Body of pancreas (tissue), 4 donors: ENCODE measurements around the gene TMEM182. TPM values are rescaled to one million over a fixed set of nuclear protein-coding genes. Genes with fewer than 3 reads are reported as not detected.

Experiments
- ATAC-seq: fragments of 150-250 bp; one replicate; pipeline ENCODE4 v1.9.1; 2016
- DNase-seq, 4 donors: peaks; one replicate each; pipeline ENCODE4 v3.0.0-alpha.2; 2019
- H3K27ac ChIP-seq, 4 donors: fragments of 200-600 bp; sonication (generic); 1 replicate in 3 of 4; 2 replicates in 1 of 4; pipeline versions ENCODE4 v1.5.1 to v1.6.1; 2016 to 2019; ENCODE audit warnings: mild to moderate bottlenecking in 1 of 4, mixed read lengths in 1 of 4, moderate library complexity in 1 of 4
- H3K27me3 ChIP-seq, 2 donors: fragments of 200-600 bp; sonication (generic); one replicate each; pipeline ENCODE4 v1.6.0; 2016; ENCODE audit warnings: mild to moderate bottlenecking in 1 of 2
- H3K36me3 ChIP-seq, 2 donors: fragments of 200-600 bp; sonication (generic); replicated peaks in 1 of 2; 2 replicates each; pipeline ENCODE4 v1.5.1; 2016; ENCODE audit warnings: low read depth in 2 of 2; ENCODE audit not compliant: insufficient read depth in 1 of 2
- H3K4me1 ChIP-seq: fragments of 200-600 bp; sonication (generic); one replicate; pipeline ENCODE4 v1.6.0; 2016
- H3K4me3 ChIP-seq, 2 donors: fragments of 200-600 bp; sonication (generic); 1 replicate in 1 of 2; 2 replicates in 1 of 2; pipeline ENCODE4 v1.5.1; 2016 to 2019
- H3K9me3 ChIP-seq, 3 donors: fragments of 200-600 bp; sonication (generic); 1 replicate in 2 of 3; 2 replicates in 1 of 3; pipeline ENCODE4 v1.5.1; 2016
- POLR2A ChIP-seq, 3 donors: fragments of 450-650 bp; IDR thresholded peaks; one replicate each; pipeline ENCODE4 v1.6.1; 2016; ENCODE audit warnings: antibody characterized with exemption in 3 of 3, mild to moderate bottlenecking in 2 of 3
- WGBS, 2 donors: methylation state at CpG; one replicate each; pipeline ENCODE4 v1.1.5; 2017; 5-methylcytosine and 5-hydroxymethylcytosine counted together
- intact Hi-C: fragments of 100-400 bp; cut with DNase I; formaldehyde crosslinking; loops from one replicate; pipeline ENCODE4 v1.15.1; 2023
- total RNA-seq, 2 donors: library from RNA; depleted of rRNA; stranded (reverse); fragments of >200 nt; gene quantifications; one replicate each; pipeline ENCODE4 v1.1.0, GENCODE V29; 2016
- TF ChIP-seq, protein P1 (sequence below), 7 experiments: fragments of 450-650 bp in 4 of 7; fragments of 200-600 bp in 3 of 7; sonication (generic) in 3 of 7; IDR thresholded peaks; one replicate each; pipeline ENCODE4 v1.5.1; 2016 to 2019; ENCODE audit warnings: antibody characterized with exemption in 7 of 7

The TMEM182 gene, protein sequence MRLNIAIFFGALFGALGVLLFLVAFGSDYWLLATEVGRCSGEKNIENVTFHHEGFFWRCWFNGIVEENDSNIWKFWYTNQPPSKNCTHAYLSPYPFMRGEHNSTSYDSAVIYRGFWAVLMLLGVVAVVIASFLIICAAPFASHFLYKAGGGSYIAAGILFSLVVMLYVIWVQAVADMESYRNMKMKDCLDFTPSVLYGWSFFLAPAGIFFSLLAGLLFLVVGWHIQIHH
- total RNA-seq: 1 to 10 TPM in 1 of 2 donors, under 1 TPM in 1; 0.33 to 1.8 TPM

DNA sequence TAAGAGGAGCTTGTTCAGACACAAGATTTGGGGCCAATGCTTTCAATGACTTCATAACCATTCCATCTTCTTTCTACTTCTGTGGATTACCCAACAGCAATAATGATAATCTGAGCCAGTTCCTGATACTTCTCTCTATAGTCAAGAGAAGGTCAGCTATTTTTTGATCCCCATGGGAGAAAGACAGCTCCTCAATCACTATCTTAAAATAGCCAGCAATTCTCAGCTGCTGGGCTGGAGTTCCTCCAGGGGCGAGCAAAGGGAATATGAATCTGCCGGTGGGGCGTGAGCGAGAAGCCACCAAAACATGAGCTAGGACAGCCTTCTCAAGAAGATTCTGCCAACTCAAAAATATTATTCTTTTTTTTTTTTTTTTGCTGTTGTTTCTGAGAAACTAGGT is at the start of gene TMEM182:
Gene TMEM182 (plus strand): TSS at position 269 of the 400 bp plus-strand sequence. CDS start 187 bp downstream, outside the sequence.
- 94 to 98% methylated on average over 4 of the region's 4 CpGs for whole genome bisulfite sequencing, 2 donors
- TF ChIP-seq, protein P1, sequence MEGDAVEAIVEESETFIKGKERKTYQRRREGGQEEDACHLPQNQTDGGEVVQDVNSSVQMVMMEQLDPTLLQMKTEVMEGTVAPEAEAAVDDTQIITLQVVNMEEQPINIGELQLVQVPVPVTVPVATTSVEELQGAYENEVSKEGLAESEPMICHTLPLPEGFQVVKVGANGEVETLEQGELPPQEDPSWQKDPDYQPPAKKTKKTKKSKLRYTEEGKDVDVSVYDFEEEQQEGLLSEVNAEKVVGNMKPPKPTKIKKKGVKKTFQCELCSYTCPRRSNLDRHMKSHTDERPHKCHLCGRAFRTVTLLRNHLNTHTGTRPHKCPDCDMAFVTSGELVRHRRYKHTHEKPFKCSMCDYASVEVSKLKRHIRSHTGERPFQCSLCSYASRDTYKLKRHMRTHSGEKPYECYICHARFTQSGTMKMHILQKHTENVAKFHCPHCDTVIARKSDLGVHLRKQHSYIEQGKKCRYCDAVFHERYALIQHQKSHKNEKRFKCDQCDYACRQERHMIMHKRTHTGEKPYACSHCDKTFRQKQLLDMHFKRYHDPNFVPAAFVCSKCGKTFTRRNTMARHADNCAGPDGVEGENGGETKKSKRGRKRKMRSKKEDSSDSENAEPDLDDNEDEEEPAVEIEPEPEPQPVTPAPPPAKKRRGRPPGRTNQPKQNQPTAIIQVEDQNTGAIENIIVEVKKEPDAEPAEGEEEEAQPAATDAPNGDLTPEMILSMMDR (IDR thresholded peaks at IDR 0.05): no peak
- TF ChIP-seq POLR2A (IDR thresholded peaks at IDR 0.05): no peak
- ATAC-seq (no peak), DNase-seq (peak in 3 of 4 donors; percentile 5 to 15 (median 8))
- Histone ChIP-seq H3K27me3 (no peaks in the 10 kb centered on the region), H3K9me3 (no peaks in the 10 kb centered on the region), H3K4me1 (no peaks in the 10 kb centered on the region), H3K4me3 (no peak within 1 kb of the TSS), H3K27ac (no peak within 1 kb of the TSS), H3K36me3 (no peaks in the 10 kb centered on the region)
- intact Hi-C loops: no loop called here

DNA sequence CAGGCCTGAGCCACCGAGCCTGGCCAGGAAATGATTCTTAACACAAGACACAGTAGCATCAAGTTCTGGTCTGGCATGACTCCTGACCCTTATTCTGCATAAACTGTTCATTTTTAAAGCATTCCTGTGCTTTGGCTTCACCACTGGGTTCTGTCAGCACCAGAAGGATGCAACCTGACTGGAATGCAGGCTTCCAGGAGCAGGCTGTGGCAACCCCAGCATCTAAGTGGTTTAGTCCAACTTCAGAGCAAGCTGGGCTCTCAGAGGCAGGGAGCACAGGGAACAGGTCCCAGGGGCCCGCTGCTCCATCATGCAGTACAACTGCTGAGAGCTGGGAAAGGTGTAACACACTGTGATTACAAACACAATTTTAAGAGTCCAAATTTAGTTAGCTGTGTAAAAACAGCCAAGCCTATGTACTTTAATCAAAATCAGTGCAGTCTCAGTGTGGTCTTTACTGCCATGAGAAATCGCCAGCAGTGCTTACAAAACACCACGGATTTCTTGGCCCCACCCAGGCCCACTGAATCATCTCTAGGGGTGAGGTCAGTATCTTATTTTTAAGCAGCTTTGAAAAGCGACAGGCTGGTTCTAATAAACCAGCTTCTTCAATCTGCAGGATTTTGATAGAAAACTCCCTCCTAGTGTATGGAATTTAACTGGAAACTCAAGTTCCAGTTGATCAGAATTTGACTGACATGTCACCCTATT is 44.4 kb upstream of the TMEM182 start:
- TF ChIP-seq, protein P1 (IDR thresholded peaks at IDR 0.05): no peak
- TF ChIP-seq POLR2A (IDR thresholded peaks at IDR 0.05): no peak
- intact Hi-C loops: no loop called here
- Histone ChIP-seq H3K4me1 (no peaks in the 10 kb centered on the region), H3K4me3 (no peak overlapping the region), H3K27me3 (no peaks in the 10 kb centered on the region), H3K36me3 (peaks cover 4 to 13% of the 10 kb centered on the region in 2 donors), H3K27ac (no peak overlapping the region), H3K9me3 (no peaks in the 10 kb centered on the region)
- ATAC-seq (no peak), DNase-seq (no peak)
- 91 to 96% methylated on average over 5 of the region's 5 CpGs for WGBS, 2 donors

DNA sequence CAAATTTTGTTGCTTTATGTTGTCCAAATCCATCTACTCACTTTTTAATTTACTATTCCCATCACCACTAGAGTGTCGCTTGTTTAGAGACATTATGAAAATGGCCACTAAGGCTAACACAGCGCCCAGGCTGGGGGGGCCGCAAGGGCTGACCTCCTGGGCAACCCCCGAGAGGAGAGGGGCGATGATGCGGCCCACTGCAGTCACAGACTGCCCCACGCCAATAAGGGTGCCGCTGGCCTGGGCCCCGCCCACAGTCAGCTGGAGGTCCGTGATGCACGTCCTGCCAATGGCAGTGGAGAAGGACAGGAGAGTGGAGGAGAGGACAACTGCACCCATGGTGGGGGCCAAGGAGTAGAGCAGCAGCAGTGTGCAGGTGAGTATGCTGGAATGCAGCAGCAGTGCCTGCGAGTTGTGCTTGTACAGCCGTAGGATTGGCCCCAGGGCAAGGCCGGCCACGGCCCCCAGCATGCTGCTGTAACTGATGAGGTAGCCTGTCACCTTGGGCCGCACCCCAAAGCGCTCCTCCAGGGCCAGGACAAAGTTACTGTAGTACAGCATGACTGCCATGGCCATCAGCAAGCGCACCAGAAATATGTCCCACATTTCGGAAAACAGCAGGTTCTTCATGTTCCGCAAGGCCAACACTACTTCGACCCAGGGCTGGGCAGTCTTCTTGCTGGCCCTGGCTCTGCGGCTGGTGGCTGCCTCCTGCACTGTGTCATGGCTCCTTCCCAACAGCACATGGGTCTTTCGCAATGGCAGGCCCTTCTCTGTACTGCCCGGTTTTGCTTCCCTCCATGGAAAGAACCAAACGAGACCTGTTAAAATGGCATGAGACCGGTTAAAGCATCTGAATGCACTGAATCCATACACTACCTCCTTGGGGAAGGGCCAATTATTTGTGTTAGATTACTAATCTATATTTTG is 43.2 kb upstream of the TMEM182 start:
- H3K9me3 ChIP-seq: no peaks in the 10 kb centered on the region
- H3K4me3 ChIP-seq: no peak overlapping the region
- no peak for TF ChIP-seq POLR2A (IDR thresholded peaks at IDR 0.05)
- TF ChIP-seq, protein P1 (IDR thresholded peaks at IDR 0.05): no peak
- peaks cover 4 to 16% of the 10 kb centered on the region in 2 donors for H3K36me3 ChIP-seq
- DNase-seq: no peak
- no peaks in the 10 kb centered on the region for H3K4me1 ChIP-seq
- no peak overlapping the region for H3K27ac ChIP-seq
- intact Hi-C loops: no loop called here
- no peak for ATAC-seq
- WGBS, 2 donors: 90 to 95% methylated on average over 25 to 26 of the region's 26 CpGs
- no peaks in the 10 kb centered on the region for H3K27me3 ChIP-seq

DNA sequence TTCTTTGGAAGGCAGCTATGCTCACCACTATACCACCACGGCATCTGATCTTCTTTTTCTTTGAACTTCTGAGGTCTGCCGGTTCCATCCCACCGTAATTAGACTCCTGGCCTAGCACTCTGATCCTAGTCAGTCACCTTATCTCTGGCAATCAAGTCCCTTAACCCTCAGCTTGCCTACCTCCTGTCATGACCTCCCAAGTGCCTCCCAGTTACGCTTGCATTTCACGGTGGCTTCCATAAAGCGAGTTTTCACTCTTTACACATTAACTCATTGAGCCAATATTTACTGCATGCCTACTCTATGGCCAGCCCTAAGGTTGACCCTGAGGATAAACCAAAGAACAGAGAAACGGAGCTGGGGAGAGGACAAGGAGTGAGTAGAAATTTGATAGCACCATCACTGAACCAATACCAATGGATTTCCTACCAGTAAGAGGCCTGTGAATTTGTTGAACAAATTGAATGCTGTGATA is 37.8 kb upstream of the TMEM182 start:
- DNase-seq: no peak
- intact Hi-C loops: no loop called here
- Histone ChIP-seq H3K9me3 (no peaks in the 10 kb centered on the region), H3K36me3 (peaks cover 0 to 8% of the 10 kb centered on the region in 2 donors), H3K4me1 (peaks cover 9% of the 10 kb centered on the region), H3K4me3 (no peak overlapping the region), H3K27ac (no peak overlapping the region), H3K27me3 (no peaks in the 10 kb centered on the region)
- no peak for ATAC-seq
- TF ChIP-seq POLR2A (IDR thresholded peaks at IDR 0.05): no peak
- TF ChIP-seq, protein P1 (IDR thresholded peaks at IDR 0.05): no peak
- WGBS, 2 donors: 63 to 77% methylated on average over 7 of the region's 7 CpGs
